ENCODE results near the gene SCML2. TPM values are rescaled to one million over a fixed set of nuclear protein-coding genes. Genes with fewer than 3 reads are reported as not detected.
"Not testable (repeated sequence)": the region's sequence is repeated elsewhere in the genome, so short reads cannot be mapped to it uniquely, and the experiment has no call there.

SCML2 gene
- total RNA-seq, 6 donors from 2014 or later, result 0.15 to 0.89 (median 0.53) TPM; not detected in 2

GRCh38 chrX:18252644-18253359 is 101.7 kb downstream of the SCML2 start:
- no peaks in the 10 kb centered on the region for H3K36me3 ChIP-seq
- WGBS, 2 donors, result 40 to 56% methylated on average over 3 of the region's 3 CpGs
- TF ChIP-seq POLR2A (IDR thresholded peaks at IDR 0.05) (no peak), CTCF (IDR thresholded peaks at IDR 0.05) (no peak), EP300 (IDR thresholded peaks at IDR 0.05) (no peak), POLR2AphosphoS5 (IDR thresholded peaks at IDR 0.05) (no peak)
- no peaks in the 10 kb centered on the region for H3K27me3 ChIP-seq
- DNase-seq (no peak), ATAC-seq (ENCODE audit: low FRiP score in 2 of 2) (no peak)
- no peaks in the 10 kb centered on the region for H3K9me3 ChIP-seq
- H3K4me3 ChIP-seq, result no peak overlapping the region
- no peak overlapping the region for H3K27ac ChIP-seq
- H3K4me1 ChIP-seq, result no peaks in the 10 kb centered on the region

- not testable (repeated sequence) for H3K36me3 ChIP-seq; H3K9me3 ChIP-seq; H3K27me3 ChIP-seq; ATAC-seq (ENCODE audit: low FRiP score in 2 of 2); H3K4me3 ChIP-seq; H3K4me1 ChIP-seq; H3K27ac ChIP-seq; DNase-seq
- 77% methylated on average over 19 of the region's 21 CpGs; no CpG with 5 or more reads in 1 of the 2 donors for whole genome bisulfite sequencing, 2 donors
Measured at GRCh38 chrX:18229646-18230045, 124.8 kb downstream of the SCML2 start.

GRCh38 chrX:18228069-18228468 is 126.4 kb downstream of the SCML2 start:
- no peaks in the 10 kb centered on the region for H3K4me1 ChIP-seq
- ATAC-seq (ENCODE audit: low FRiP score in 2 of 2) (no peak), DNase-seq (no peak)
- H3K27me3 ChIP-seq, result no peaks in the 10 kb centered on the region
- no peak for TF ChIP-seq EP300 (IDR thresholded peaks at IDR 0.05)
- no peak for TF ChIP-seq CTCF (IDR thresholded peaks at IDR 0.05)
- no peak for TF ChIP-seq POLR2A (IDR thresholded peaks at IDR 0.05)
- TF ChIP-seq POLR2AphosphoS5 (IDR thresholded peaks at IDR 0.05), result no peak
- no peaks in the 10 kb centered on the region for H3K36me3 ChIP-seq
- H3K9me3 ChIP-seq, result no peaks in the 10 kb centered on the region
- WGBS, 2 donors, result 60 to 81% methylated on average over 5 to 14 of the region's 14 CpGs
- H3K4me3 ChIP-seq, result no peak overlapping the region
- no peak overlapping the region for H3K27ac ChIP-seq

DNA sequence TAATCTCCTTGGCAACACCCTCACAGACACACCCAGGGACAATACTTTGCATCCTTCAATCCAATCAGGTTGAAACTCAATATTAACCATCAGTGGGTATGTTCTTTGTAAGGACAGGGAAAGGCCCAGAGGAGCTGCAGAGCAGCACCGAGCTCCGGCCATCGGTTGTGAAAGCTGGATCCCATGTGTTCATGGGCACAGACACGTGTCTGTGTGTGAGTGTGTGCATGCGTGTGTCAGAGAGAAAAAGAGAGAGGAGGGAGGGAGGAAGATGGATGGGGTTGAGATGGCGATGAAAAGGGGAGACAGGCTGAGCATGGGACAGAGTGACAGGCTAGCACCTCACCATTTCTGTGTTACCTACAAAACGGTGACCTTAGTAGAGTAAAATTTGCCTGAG is 127.0 kb downstream of the SCML2 start:
- 88 to 98% methylated on average over 6 to 7 of the region's 7 CpGs for WGBS, 2 donors
- Histone ChIP-seq H3K27me3 (no peaks in the 10 kb centered on the region), H3K4me1 (no peaks in the 10 kb centered on the region), H3K36me3 (no peaks in the 10 kb centered on the region), H3K27ac (no peak overlapping the region), H3K4me3 (no peak overlapping the region), H3K9me3 (no peaks in the 10 kb centered on the region)
- ATAC-seq (ENCODE audit: low FRiP score in 2 of 2) (no peak), DNase-seq (no peak)
- TF ChIP-seq POLR2AphosphoS5 (IDR thresholded peaks at IDR 0.05), result no peak
- no peak for TF ChIP-seq POLR2A (IDR thresholded peaks at IDR 0.05)
- TF ChIP-seq CTCF (IDR thresholded peaks at IDR 0.05), result no peak
- no peak for TF ChIP-seq EP300 (IDR thresholded peaks at IDR 0.05)

DNA sequence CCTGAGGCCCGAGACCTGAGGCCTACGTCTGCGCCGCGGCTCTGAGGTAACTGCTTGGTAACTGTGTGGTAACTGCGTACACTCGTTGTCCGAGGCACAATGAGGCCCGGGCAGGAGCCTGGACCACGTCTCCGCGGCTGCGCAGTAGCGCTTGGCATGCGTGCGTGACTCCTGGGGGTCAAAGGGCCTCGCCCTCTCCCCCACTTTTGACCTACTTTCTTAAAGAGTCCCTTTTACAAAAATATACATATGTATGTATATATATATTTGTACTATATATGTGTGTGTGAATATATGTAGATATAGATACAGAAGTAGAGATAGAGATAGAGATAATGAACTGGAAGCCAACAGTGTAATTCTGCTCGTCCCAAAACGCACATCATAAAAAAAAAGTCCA is 133.7 kb downstream of the SCML2 start, which contains the start of gene BEND2:
TSS of gene BEND2 (minus strand) at position 101 of the 400 bp plus-strand sequence. CDS start 136 bp downstream, outside the sequence.
- no peaks in the 10 kb centered on the region for H3K27me3 ChIP-seq
- no peaks in the 10 kb centered on the region for H3K4me1 ChIP-seq
- no peak within 1 kb of the TSS for H3K4me3 ChIP-seq
- DNase-seq (no peak), ATAC-seq (ENCODE audit: low FRiP score in 2 of 2) (no peak)
- H3K9me3 ChIP-seq, result no peaks in the 10 kb centered on the region
- 91 to 94% methylated on average over 14 to 19 of the region's 19 CpGs for WGBS, 2 donors
- no peak for TF ChIP-seq POLR2AphosphoS5 (IDR thresholded peaks at IDR 0.05)
- no peak for TF ChIP-seq EP300 (IDR thresholded peaks at IDR 0.05)
- TF ChIP-seq POLR2A (IDR thresholded peaks at IDR 0.05), result no peak
- TF ChIP-seq CTCF (IDR thresholded peaks at IDR 0.05), result no peak
- no peaks in the 10 kb centered on the region for H3K36me3 ChIP-seq
- H3K27ac ChIP-seq, result no peak within 1 kb of the TSS
